H9 (cell line): ENCODE results near the gene SLC25A11. TPM values are rescaled to one million over a fixed set of nuclear protein-coding genes. Genes with fewer than 3 reads are reported as not detected.
A peak's percentile ranks its signal among the peaks of the same experiment; 100 is the strongest.

Experiments
- DNase-seq: peaks from one replicate; pipeline ENCODE4 v3.0.0-alpha.2; 2017
- H2AFZ ChIP-seq: one replicate; pipeline ENCODE4 v1.6.1; 2013; ENCODE audit warnings: mild to moderate bottlenecking, low read length, control low read depth, moderate library complexity
- H2AK5ac ChIP-seq: 2 replicates; pipeline ENCODE4 v1.6.1; 2013; ENCODE audit warnings: low read length, control low read depth, mixed read lengths; ENCODE audit not compliant: insufficient read length
- H2BK120ac ChIP-seq: one replicate; pipeline ENCODE4 v1.6.1; 2013; ENCODE audit warnings: low read depth, mild to moderate bottlenecking, low read length, control low read depth, inconsistent platforms; ENCODE audit not compliant: poor library complexity, severe bottlenecking
- H2BK12ac ChIP-seq: 2 replicates; pipeline ENCODE4 v1.6.1; 2013; ENCODE audit warnings: low read length, control low read depth, mixed read lengths, low read depth; ENCODE audit not compliant: insufficient read length
- H2BK15ac ChIP-seq: 2 replicates; pipeline ENCODE4 v1.6.1; 2013; ENCODE audit warnings: low read depth, low read length, control low read depth
- H2BK20ac ChIP-seq: one replicate; pipeline ENCODE4 v1.6.1; 2013; ENCODE audit warnings: low read depth, mild to moderate bottlenecking, low read length, control low read depth, inconsistent platforms; ENCODE audit not compliant: poor library complexity, severe bottlenecking
- H2BK5ac ChIP-seq: 2 replicates; pipeline ENCODE4 v1.6.1; 2013; ENCODE audit warnings: low read length, control low read depth, mixed read lengths; ENCODE audit not compliant: insufficient read length
- H3K14ac ChIP-seq: 2 replicates; pipeline ENCODE4 v1.6.1; 2013; ENCODE audit warnings: low read length, control low read depth; ENCODE audit not compliant: insufficient read depth
- H3K18ac ChIP-seq: 2 replicates; pipeline ENCODE4 v1.6.1; 2013; ENCODE audit warnings: low read depth, mild to moderate bottlenecking, mixed read lengths, low read length, control low read depth; ENCODE audit not compliant: insufficient read length
- H3K23ac ChIP-seq: 2 replicates; pipeline ENCODE4 v1.6.1; 2013; ENCODE audit warnings: low read length, control low read depth, mixed read lengths, low read depth; ENCODE audit not compliant: insufficient read length
- H3K23me2 ChIP-seq: 2 replicates; pipeline ENCODE4 v1.6.1; 2013; ENCODE audit warnings: low read depth, mild to moderate bottlenecking, mixed read lengths, low read length, control low read depth; ENCODE audit not compliant: insufficient read length, poor library complexity, severe bottlenecking
- H3K27ac ChIP-seq: 2 replicates; pipeline ENCODE4 v1.5.1; 2013; ENCODE audit warnings: low read length, control low read depth, mixed read lengths, low read depth; ENCODE audit not compliant: insufficient read length
- H3K27me3 ChIP-seq: 2 replicates; pipeline ENCODE4 v1.6.1; 2013; ENCODE audit warnings: low read length, control low read depth, inconsistent platforms; ENCODE audit not compliant: insufficient read depth
- H3K4ac ChIP-seq: 2 replicates; pipeline ENCODE4 v1.6.1; 2013; ENCODE audit warnings: low read depth, mild to moderate bottlenecking, control low read depth, inconsistent platforms, low read length, moderate library complexity
- H3K4me1 ChIP-seq: 2 replicates; pipeline ENCODE4 v1.6.1; 2013; ENCODE audit warnings: low read length, control low read depth, inconsistent platforms; ENCODE audit not compliant: insufficient read depth
- H3K4me2 ChIP-seq: 2 replicates; pipeline ENCODE4 v1.6.1; 2013; ENCODE audit warnings: low read length, control low read depth, mixed read lengths; ENCODE audit not compliant: insufficient read length, insufficient read depth
- H3K56ac ChIP-seq: 2 replicates; pipeline ENCODE4 v1.6.1; 2013; ENCODE audit warnings: low read depth, mild to moderate bottlenecking, mixed read lengths, low read length, control low read depth; ENCODE audit not compliant: insufficient read length
- H3K79me1 ChIP-seq: 2 replicates; pipeline ENCODE4 v1.6.1; 2013; ENCODE audit warnings: low read depth, mild to moderate bottlenecking, moderate library complexity, low read length, control low read depth, inconsistent platforms; ENCODE audit not compliant: insufficient read depth, poor library complexity, severe bottlenecking
- H3K79me2 ChIP-seq: 2 replicates; pipeline ENCODE4 v1.6.1; 2013; ENCODE audit warnings: low read length, control low read depth, inconsistent platforms; ENCODE audit not compliant: insufficient read depth
- H3K9ac ChIP-seq: 2 replicates; pipeline ENCODE4 v1.6.1; 2013; ENCODE audit warnings: low read length, control low read depth, mixed read lengths; ENCODE audit not compliant: insufficient read length; ENCODE audit errors: extremely low read depth
- H3K9me3 ChIP-seq: one replicate; pipeline ENCODE4 v1.6.1; 2013; ENCODE audit warnings: low read depth, low read length, inconsistent platforms; ENCODE audit not compliant: control insufficient read depth
- H3T11ph ChIP-seq: one replicate; pipeline ENCODE4 v1.6.1; 2013; ENCODE audit warnings: mild to moderate bottlenecking, low read length, control low read depth, inconsistent platforms
- H4K20me1 ChIP-seq: one replicate; pipeline ENCODE4 v1.6.1; 2013; ENCODE audit not compliant: control insufficient read depth, insufficient read length, insufficient read depth
- H4K5ac ChIP-seq: 2 replicates; pipeline ENCODE4 v1.6.1; 2013; ENCODE audit warnings: low read depth, mild to moderate bottlenecking, mixed read lengths, low read length, control low read depth; ENCODE audit not compliant: insufficient read length
- H4K8ac ChIP-seq: replicated peaks from 2 replicates; pipeline ENCODE4 v1.6.1; 2013; ENCODE audit warnings: low read length, control low read depth, mixed read lengths, low read depth; ENCODE audit not compliant: insufficient read length
- H4K91ac ChIP-seq: 2 replicates; pipeline ENCODE4 v1.6.1; 2013; ENCODE audit warnings: low read depth, mild to moderate bottlenecking, moderate library complexity, mixed read lengths, low read length, control low read depth; ENCODE audit not compliant: insufficient read length
- H3K27ac Mint-ChIP-seq, 3 experiments: 2 replicates in 2 of 3; 3 replicates in 1 of 3; pipeline ENCODE4 v1.8.0; 2020 to 2021; ENCODE audit warnings: mixed read lengths in 3 of 3, mild to moderate bottlenecking in 1 of 3, moderate library complexity in 1 of 3
- H3K27me3 Mint-ChIP-seq: 2 replicates; pipeline ENCODE4 v1.8.0; 2021; ENCODE audit warnings: low read depth, mild to moderate bottlenecking, moderate library complexity, mixed read lengths
- H3K36me3 Mint-ChIP-seq, 3 experiments: 2 replicates in 2 of 3; 3 replicates in 1 of 3; pipeline ENCODE4 v1.8.0; 2020 to 2021; ENCODE audit warnings: low read depth in 3 of 3, mixed read lengths in 3 of 3; ENCODE audit not compliant: insufficient read depth in 1 of 3
- H3K4me1 Mint-ChIP-seq, 2 experiments: 2 replicates each; pipeline ENCODE4 v1.8.0; 2020; ENCODE audit warnings: mixed read lengths in 2 of 2
- H3K4me3 Mint-ChIP-seq, 2 experiments: 2 replicates in 1 of 2; 3 replicates in 1 of 2; pipeline ENCODE4 v1.8.0; 2020 to 2021; ENCODE audit warnings: mild to moderate bottlenecking in 2 of 2, mixed read lengths in 2 of 2, moderate library complexity in 1 of 2
- H3K9me3 Mint-ChIP-seq, 2 experiments: 2 replicates in 1 of 2; 3 replicates in 1 of 2; pipeline ENCODE4 v1.8.0; 2020; ENCODE audit warnings: mild to moderate bottlenecking in 2 of 2, mixed read lengths in 2 of 2, moderate library complexity in 1 of 2
- WGBS: extraction: QIAGEN DNeasy Blood & Tissue Kit; methylation state at CpG from one replicate; pipeline ENCODE4 v1.1.7; 2013; ENCODE audit warnings: missing lambda C conversion rate, low lambda C conversion rate, mixed read lengths; ENCODE audit not compliant: insufficient read length; ENCODE audit errors: extremely low coverage; 5-methylcytosine and 5-hydroxymethylcytosine counted together
- total RNA-seq: library from RNA; stranded (reverse); gene quantifications from 2 replicates; pipeline ENCODE4 v1.2.1, GENCODE V29; 2021
- TF ChIP-seq, protein P1 (sequence below): fragments of 200-600 bp; sonication (generic); conservative IDR thresholded peaks from 3 replicates; pipeline ENCODE4 v1.8.0; 2021; ENCODE audit warnings: antibody characterized with exemption, mild to moderate bottlenecking

SLC25A11 gene
- total RNA-seq, 1 experiment from 2014 or later = 74.9 TPM

DNA sequence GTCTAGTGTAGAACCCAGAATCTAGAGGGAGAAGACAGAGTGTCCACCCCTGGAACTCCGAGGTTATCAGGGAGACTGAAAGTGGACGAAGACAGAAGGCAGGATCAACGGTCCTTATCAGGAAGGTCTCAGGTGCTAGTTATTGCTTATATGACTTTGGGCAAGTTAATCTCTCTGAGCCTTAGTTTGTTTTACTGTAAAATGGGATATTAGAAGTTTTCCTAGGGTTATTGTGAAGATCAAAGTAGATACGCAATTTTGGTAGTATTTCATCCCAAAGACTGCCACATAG lies 1.4 kb upstream of the SLC25A11 start:
- no peak overlapping the region for H3K27ac ChIP-seq
- H3K27ac Mint-ChIP-seq = peak overlapping the region; percentile 100; a peak in 4 of 7 replicates
- H3K36me3 Mint-ChIP-seq = peaks cover 40 to 83% (median 67%) of the 10 kb centered on the region in 3 experiments

More for the DNA sequence above, 1.4 kb upstream of the SLC25A11 start:
- Histone ChIP-seq H4K20me1 (peaks cover 4% of the 10 kb centered on the region), H3K23me2 (peaks cover 17% of the 10 kb centered on the region), H3K23ac (no peak overlapping the region), H3K9ac (peak overlapping the region; percentile 96), H3K4me1 (no peaks in the 10 kb centered on the region), H2AK5ac (no peak overlapping the region), H2BK120ac (no peak overlapping the region), H2BK5ac (no peak overlapping the region), H2BK15ac (no peak overlapping the region), H4K91ac (no peak overlapping the region), H2BK20ac (no peak overlapping the region), H3K18ac (no peak overlapping the region), H3T11ph (no peak overlapping the region), H3K9me3 (no peaks in the 10 kb centered on the region), H2AFZ (no peak overlapping the region), H3K79me2 (peaks cover 9% of the 10 kb centered on the region; the same call in 1 of the 2 replicates), H3K14ac (no peak overlapping the region), H3K4ac (no peak overlapping the region), H3K27me3 (no peaks in the 10 kb centered on the region), H2BK12ac (no peak overlapping the region), H3K56ac (no peak overlapping the region), H3K79me1 (peaks cover 5% of the 10 kb centered on the region), H4K8ac (no peak overlapping the region), H3K4me2 (peak overlapping the region; percentile 80), H4K5ac (no peak overlapping the region)
- H3K4me1 Mint-ChIP-seq = peaks cover 30 to 39% of the 10 kb centered on the region in 2 experiments
- H3K4me3 Mint-ChIP-seq = peak overlapping the region; percentile 95 to 98
- TF ChIP-seq, protein P1, sequence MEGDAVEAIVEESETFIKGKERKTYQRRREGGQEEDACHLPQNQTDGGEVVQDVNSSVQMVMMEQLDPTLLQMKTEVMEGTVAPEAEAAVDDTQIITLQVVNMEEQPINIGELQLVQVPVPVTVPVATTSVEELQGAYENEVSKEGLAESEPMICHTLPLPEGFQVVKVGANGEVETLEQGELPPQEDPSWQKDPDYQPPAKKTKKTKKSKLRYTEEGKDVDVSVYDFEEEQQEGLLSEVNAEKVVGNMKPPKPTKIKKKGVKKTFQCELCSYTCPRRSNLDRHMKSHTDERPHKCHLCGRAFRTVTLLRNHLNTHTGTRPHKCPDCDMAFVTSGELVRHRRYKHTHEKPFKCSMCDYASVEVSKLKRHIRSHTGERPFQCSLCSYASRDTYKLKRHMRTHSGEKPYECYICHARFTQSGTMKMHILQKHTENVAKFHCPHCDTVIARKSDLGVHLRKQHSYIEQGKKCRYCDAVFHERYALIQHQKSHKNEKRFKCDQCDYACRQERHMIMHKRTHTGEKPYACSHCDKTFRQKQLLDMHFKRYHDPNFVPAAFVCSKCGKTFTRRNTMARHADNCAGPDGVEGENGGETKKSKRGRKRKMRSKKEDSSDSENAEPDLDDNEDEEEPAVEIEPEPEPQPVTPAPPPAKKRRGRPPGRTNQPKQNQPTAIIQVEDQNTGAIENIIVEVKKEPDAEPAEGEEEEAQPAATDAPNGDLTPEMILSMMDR = no peak
- H3K9me3 Mint-ChIP-seq = no peaks in the 10 kb centered on the region; a peak in 2 of 5 replicates
- WGBS = no CpG with 5 or more reads among the region's 4 CpGs
- peaks cover 6% of the 10 kb centered on the region for H3K27me3 Mint-ChIP-seq
- no peak for DNase-seq
